ENCODE data around the gene CNTNAP2. TPM values are rescaled to one million over a fixed set of nuclear protein-coding genes. Genes with fewer than 3 reads are reported as not detected.

CNTNAP2 gene
- total RNA-seq, 1 experiment from 2014 or later: 42.5 TPM

DNA sequence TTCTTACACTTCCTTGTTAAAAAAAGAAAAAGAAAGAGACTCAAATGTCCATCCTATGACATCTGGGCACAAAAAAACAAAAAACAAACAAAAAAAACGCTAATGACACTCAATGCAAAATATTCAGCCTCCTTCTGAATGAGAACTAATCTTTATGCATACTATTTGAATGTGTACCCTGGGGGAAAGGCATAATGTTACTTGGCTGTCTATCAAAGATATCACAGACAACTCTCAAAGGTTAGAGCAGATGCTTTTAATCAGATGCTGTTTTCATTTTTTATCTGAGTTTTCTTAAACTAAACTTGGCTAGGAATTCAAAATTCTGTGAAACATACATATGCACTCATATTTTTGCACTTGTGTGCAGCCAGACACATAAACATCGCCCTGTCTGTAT lies 745.8 kb downstream of the CNTNAP2 start:
- Mint-ChIP-seq H3K4me1 (ENCODE audit: low read depth, unreplicated experiment) (no peaks in the 10 kb centered on the region), H3K27ac (ENCODE audit: unreplicated experiment) (no peak overlapping the region), H3K4me3 (ENCODE audit: unreplicated experiment) (no peak overlapping the region), H3K9me3 (ENCODE audit: unreplicated experiment) (no peaks in the 10 kb centered on the region), H3K36me3 (ENCODE audit: insufficient read depth, unreplicated experiment) (no peaks in the 10 kb centered on the region), H3K27me3 (ENCODE audit: insufficient read depth, unreplicated experiment) (no peaks in the 10 kb centered on the region)
- H3K4me3 ChIP-seq (ENCODE audit: low read depth, low read length): no peak overlapping the region
- H3K4me1 ChIP-seq: 0 out of 2 replicates have a peak, but pooled peaks cover 3% of the 10 kb centered on the region
- TF ChIP-seq, protein P1, sequence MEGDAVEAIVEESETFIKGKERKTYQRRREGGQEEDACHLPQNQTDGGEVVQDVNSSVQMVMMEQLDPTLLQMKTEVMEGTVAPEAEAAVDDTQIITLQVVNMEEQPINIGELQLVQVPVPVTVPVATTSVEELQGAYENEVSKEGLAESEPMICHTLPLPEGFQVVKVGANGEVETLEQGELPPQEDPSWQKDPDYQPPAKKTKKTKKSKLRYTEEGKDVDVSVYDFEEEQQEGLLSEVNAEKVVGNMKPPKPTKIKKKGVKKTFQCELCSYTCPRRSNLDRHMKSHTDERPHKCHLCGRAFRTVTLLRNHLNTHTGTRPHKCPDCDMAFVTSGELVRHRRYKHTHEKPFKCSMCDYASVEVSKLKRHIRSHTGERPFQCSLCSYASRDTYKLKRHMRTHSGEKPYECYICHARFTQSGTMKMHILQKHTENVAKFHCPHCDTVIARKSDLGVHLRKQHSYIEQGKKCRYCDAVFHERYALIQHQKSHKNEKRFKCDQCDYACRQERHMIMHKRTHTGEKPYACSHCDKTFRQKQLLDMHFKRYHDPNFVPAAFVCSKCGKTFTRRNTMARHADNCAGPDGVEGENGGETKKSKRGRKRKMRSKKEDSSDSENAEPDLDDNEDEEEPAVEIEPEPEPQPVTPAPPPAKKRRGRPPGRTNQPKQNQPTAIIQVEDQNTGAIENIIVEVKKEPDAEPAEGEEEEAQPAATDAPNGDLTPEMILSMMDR (IDR thresholded peaks at IDR 0.05; ENCODE audit: insufficient read depth in 1 of 2, low read depth in 1 of 2, low read length in 1 of 2, severe bottlenecking in 1 of 2, unreplicated experiment in 1 of 2): no peak
- no peaks in the 10 kb centered on the region for H3K36me3 ChIP-seq (ENCODE audit: control insufficient read depth, insufficient read depth, low read length)
- DNase-seq: no peak
- intact Hi-C loops (cut with micrococcal nuclease; ENCODE audit: unreplicated experiment): no loop called here
- ChIA-PET CTCF (no interaction called here), POLR2A (no interaction called here)
- no TSS peak for BruUV-seq (replicated peaks)
- no peaks in the 10 kb centered on the region for H3K27me3 ChIP-seq (replicated peaks; ENCODE audit: control insufficient read depth, insufficient read depth, low read length)
- no peaks in the 10 kb centered on the region for H3K9me3 ChIP-seq

DNA sequence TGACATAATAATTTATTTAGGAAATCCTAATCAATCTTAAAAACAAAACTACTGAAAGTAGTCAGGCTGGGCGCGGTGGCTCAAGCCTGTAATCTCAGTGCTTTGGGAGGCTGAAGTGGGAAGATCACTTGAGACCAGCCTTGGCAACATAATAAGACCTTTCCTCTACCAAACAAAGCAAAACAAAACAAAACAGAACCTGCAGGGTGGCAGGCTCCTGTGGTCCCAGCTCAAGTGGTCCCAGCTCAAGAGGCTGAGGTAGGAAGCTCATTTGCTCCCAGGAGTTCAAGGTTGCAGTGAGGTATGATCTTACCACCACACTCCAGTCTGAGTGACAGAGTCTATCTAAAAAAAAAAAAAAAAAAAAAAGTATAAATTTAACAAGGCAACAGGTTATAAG lies 748.0 kb downstream of the CNTNAP2 start:
- H3K27me3 ChIP-seq (replicated peaks; ENCODE audit: control insufficient read depth, insufficient read depth, low read length): no peaks in the 10 kb centered on the region
- H3K4me3 ChIP-seq (ENCODE audit: low read depth, low read length): no peak overlapping the region
- Mint-ChIP-seq H3K4me3 (ENCODE audit: unreplicated experiment) (no peak overlapping the region), H3K9me3 (ENCODE audit: unreplicated experiment) (peaks cover 13% of the 10 kb centered on the region), H3K27ac (ENCODE audit: unreplicated experiment) (no peak overlapping the region), H3K4me1 (ENCODE audit: low read depth, unreplicated experiment) (no peaks in the 10 kb centered on the region), H3K27me3 (ENCODE audit: insufficient read depth, unreplicated experiment) (no peaks in the 10 kb centered on the region), H3K36me3 (ENCODE audit: insufficient read depth, unreplicated experiment) (no peaks in the 10 kb centered on the region)
- no peaks in the 10 kb centered on the region for H3K9me3 ChIP-seq
- no TSS peak for BruUV-seq (replicated peaks)
- H3K36me3 ChIP-seq (ENCODE audit: control insufficient read depth, insufficient read depth, low read length): no peaks in the 10 kb centered on the region
- no peak for DNase-seq
- intact Hi-C loops (cut with micrococcal nuclease; ENCODE audit: unreplicated experiment): no loop called here
- POLR2A ChIA-PET: no interaction called here
- CTCF ChIA-PET: no interaction called here
- TF ChIP-seq, protein P1 (IDR thresholded peaks at IDR 0.05; ENCODE audit: insufficient read depth in 1 of 2, low read depth in 1 of 2, low read length in 1 of 2, severe bottlenecking in 1 of 2, unreplicated experiment in 1 of 2): no peak
- H3K4me1 ChIP-seq: 0 out of 2 replicates have a peak, but pooled peaks cover 3% of the 10 kb centered on the region

DNA sequence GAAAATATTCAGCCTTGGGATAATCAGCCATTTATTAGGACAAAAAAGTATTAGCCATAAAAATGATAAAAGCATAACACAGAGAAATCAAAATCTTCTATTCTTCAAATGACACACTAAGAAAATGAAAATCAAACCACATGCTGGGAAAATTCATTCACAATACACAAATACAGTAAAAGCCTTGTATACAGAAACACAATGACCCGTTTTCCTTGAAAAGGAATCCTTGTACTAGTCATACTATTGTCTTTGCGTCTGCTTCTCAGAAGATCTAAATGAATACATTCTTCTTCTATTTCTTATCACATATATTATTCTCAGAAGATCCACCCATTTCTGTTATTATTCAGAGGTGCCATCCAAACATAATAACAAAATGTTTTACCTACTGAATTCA lies 749.1 kb downstream of the CNTNAP2 start:
- Mint-ChIP-seq H3K4me1 (ENCODE audit: low read depth, unreplicated experiment) (no peaks in the 10 kb centered on the region), H3K4me3 (ENCODE audit: unreplicated experiment) (no peak overlapping the region), H3K36me3 (ENCODE audit: insufficient read depth, unreplicated experiment) (no peaks in the 10 kb centered on the region), H3K27ac (ENCODE audit: unreplicated experiment) (no peak overlapping the region), H3K9me3 (ENCODE audit: unreplicated experiment) (peaks cover 13% of the 10 kb centered on the region), H3K27me3 (ENCODE audit: insufficient read depth, unreplicated experiment) (no peaks in the 10 kb centered on the region)
- H3K9me3 ChIP-seq: no peaks in the 10 kb centered on the region
- 0 out of 2 replicates have a peak, but pooled peaks cover 3% of the 10 kb centered on the region for H3K4me1 ChIP-seq
- H3K36me3 ChIP-seq (ENCODE audit: control insufficient read depth, insufficient read depth, low read length): no peaks in the 10 kb centered on the region
- TF ChIP-seq, protein P1 (IDR thresholded peaks at IDR 0.05; ENCODE audit: insufficient read depth in 1 of 2, low read depth in 1 of 2, low read length in 1 of 2, severe bottlenecking in 1 of 2, unreplicated experiment in 1 of 2): no peak
- POLR2A ChIA-PET: no interaction called here
- CTCF ChIA-PET: no interaction called here
- no peak for DNase-seq
- no peaks in the 10 kb centered on the region for H3K27me3 ChIP-seq (replicated peaks; ENCODE audit: control insufficient read depth, insufficient read depth, low read length)
- H3K4me3 ChIP-seq (ENCODE audit: low read depth, low read length): no peak overlapping the region
- intact Hi-C loops (cut with micrococcal nuclease; ENCODE audit: unreplicated experiment): no loop called here
- no TSS peak for BruUV-seq (replicated peaks)

All from Caco-2 (cell line).